Peyer's patch (tissue), 4 donors: ENCODE measurements around the gene NCOA5.

Source experiments
- CTCF ChIP-seq, 6 experiments: fragments of 450-650 bp in 4 of 6; fragments of 200-600 bp in 2 of 6; sonication (generic) in 1 of 6; IDR thresholded peaks; one replicate each; pipeline ENCODE4 v1.5.1; 2017 to 2019; ENCODE audit warnings: antibody characterized with exemption in 6 of 6, mild to moderate bottlenecking in 3 of 6, moderate library complexity in 1 of 6
- POLR2A ChIP-seq, 2 donors: fragments of 450-650 bp; IDR thresholded peaks; one replicate each; pipeline ENCODE4 v1.5.1; 2017; ENCODE audit warnings: antibody characterized with exemption in 2 of 2, mild to moderate bottlenecking in 2 of 2, moderate library complexity in 2 of 2

GRCh38 chr20:46049190-46049589 is 40.6 kb downstream of the NCOA5 start:
- TF ChIP-seq POLR2A (IDR thresholded peaks at IDR 0.05) (no peak), CTCF (IDR thresholded peaks at IDR 0.05) (no peak)
